NCI-H69 (cell line): ENCODE data around the gene RPS6KA5.
"Not testable (repeated sequence)": the region's sequence is repeated elsewhere in the genome, so short reads cannot be mapped to it uniquely, and the experiment has no call there.

Experiments
- DNase-seq: peaks from one replicate; lab custom pipeline; 2025; lab: John Stamatoyannopoulos, UW

Gene RPS6KA5

DNA sequence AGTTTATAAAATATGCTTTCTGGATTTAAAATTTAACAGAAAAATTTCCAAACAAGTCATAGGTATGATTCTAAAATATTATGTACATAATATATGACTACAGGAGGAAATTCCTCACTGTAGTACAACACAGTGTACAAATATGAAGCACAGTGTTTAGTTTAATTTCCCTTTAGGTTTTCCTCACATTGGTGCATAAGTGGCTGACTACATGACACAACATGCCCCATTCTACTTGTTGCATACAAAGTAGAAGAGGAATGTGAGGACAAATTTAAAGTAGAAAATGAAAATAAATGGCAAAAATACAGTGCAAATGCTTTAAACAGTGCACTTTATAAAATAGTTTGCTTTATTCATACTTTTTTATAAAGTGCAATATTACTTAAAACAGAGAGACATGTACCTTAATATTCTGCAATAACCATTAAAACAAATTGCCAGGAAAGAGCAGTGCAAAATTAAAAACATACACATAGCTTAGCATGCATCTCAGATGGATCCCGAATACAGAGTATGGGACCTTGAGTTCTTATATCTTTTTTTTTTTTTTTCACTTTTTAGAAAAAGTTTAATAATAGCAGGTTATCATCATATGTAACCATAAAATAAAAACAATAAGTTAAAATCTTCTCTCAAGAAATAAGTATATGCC lies 189.4 kb downstream of the RPS6KA5 start:
- DNase-seq, result peak; percentile 36

DNA sequence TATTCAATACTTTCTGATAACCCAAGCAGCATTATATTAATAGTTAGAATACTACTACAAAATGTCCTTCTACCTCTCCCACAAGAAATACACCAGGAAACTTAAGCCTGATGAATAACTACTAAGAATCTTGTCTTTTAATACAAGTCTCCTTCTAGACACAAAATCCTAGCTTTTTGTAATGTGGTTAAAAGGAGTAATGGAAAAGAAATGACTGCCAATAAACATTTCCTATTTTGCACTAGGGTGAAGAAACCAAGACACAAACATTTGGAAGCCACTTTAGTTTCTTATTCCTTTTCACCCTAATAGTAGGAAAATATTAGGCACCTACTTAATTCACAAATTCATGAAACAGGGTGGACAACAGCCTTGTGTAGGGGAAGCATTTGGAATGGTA lies 192.9 kb downstream of the RPS6KA5 start:
- no peak for DNase-seq

DNA sequence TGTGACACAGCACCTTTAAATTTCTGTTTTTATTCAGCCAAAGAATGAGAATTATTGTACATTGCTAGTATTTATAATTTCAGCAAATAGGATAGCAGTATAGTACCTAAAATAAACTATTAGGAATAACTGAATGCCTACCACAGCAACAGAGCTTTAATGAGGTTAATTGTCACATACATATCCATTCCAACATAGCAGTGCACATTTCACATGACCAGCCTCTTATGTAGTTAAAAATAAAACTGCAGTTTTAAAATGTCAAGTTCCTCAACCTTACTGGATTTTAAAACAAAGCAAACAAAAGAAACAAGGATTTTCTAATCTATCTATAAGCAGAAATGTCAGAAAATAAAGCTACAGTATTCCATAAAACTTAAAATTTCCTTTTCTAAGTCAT lies 193.6 kb downstream of the RPS6KA5 start:
- no peak for DNase-seq

DNA sequence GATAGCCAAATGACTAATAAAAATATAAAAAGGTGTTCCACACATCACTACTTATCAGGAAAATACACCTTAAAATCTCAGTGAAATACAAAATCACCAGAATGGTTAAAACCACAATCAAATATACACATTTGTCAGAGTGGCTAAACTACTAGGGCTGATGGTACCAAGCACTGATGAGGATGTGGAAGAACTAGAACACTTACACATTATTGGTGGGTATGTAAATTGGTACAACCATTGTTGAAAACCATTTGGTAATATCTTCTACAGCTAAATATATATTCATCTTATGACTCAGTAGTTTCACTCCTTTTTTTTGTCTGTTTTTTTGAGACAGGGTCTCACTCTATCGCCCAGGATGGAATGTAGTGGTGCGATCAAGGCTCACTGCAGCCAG lies 195.7 kb downstream of the RPS6KA5 start:
- DNase-seq, result no peak

DNA sequence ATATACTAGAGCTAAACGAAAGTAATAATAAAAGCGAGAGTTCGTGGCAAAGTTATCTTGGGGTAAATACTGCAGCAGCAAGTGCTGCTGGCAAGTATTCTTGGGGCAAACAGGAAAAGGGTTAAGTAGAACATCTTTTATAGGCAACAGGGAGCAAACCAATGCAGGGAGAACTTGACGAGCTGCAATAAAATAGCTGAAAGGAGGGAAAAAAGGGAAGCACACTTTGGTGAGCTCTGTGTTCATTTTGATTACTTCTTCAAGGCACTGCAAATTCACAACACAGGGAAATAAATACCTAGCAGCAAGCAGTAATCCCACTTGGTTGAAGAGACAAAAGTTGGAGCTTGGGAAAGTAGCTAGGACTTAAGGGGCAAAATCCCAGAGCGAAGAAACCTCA lies 201.9 kb downstream of the RPS6KA5 start:
- no peak for DNase-seq

DNA sequence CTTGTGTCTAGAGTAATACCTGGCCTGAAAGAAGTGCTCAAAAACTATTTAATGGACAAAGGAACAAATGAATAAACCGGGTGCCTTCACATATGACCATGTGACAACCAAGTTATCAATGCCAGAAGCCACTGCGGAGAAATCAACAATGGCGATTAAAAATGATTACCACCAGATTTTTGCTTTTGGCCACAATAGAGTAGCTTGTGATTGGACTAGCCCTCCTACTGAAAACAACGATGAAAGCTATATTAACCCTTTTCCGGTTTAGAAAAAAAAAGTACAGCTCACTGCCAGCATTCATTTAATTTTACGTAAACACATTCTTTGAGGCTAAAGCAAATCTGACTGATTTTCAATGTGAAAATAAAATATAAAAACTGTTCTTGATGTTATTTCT lies 202.6 kb downstream of the RPS6KA5 start:
- no peak for DNase-seq

DNA sequence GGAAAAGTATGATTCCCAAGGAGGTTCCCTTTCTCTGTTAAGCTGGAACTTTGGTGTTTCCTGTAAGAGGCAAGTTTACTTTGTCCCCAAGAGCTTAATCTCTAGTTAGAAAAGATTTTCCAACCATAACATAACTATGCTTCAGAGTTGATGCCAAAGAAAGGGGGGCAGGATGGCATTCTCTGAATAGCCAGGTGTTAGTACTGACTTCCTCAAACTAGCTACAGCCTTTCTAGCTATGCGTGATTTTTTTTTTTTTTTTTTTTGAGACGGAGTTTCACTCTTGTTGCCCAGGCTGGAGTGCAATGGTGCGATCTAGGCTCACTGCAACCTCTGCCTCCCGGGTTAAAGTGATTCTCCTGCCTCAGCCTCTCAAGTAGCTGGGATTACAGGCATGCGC lies 204.3 kb downstream of the RPS6KA5 start:
- not testable (repeated sequence) for DNase-seq

DNA sequence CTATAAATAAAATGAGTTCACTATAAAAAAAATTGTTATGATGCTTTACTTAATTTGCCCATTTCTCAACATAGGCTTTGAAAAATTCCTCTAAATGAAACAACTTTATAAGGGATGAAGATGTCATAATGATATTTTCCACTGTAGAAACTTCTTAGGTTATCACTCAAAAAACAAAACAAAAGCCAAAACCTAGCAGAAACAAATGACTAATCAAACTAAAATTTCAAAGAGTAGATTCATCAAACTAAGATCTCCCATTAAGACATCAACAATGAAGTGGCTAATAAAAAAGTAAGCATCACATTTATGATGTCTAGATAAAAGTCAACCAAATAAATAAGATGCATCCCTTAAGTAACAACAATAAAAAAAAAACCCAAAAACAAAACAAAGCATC lies 207.3 kb downstream of the RPS6KA5 start:
- no peak for DNase-seq

DNA sequence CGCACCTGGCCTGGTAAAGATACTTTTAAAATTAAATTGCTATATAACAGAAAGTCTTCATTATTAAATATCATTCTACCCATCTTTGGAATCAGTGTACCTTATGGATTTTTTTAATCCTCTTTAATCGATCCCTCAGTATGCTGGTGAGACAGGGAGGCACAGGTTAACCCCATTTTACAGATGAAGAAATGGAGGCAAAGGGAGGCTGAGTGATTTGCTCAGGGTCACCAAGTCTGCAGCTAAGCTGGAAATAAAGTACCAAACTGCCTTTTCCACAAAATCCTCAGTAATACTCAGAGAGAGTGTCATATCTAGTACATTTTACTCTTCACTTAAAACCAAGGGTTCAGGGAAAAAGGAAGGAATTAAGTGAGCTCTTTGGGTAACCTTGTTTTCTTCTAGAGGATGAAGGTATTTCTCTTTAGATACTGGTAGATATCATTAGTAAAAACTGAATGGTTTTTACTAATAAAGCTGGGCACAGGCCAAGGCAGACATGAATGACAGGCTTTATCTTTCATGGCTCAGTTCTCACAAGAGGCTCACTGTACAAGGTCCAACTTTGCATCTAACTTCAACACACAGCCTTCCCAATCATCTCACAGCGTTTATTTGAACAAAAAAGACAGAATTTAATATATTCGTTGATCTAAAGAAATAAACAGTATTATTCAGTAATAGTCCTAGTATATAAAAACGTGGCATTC lies 209.0 kb downstream of the RPS6KA5 start:
- DNase-seq, result no peak

DNA sequence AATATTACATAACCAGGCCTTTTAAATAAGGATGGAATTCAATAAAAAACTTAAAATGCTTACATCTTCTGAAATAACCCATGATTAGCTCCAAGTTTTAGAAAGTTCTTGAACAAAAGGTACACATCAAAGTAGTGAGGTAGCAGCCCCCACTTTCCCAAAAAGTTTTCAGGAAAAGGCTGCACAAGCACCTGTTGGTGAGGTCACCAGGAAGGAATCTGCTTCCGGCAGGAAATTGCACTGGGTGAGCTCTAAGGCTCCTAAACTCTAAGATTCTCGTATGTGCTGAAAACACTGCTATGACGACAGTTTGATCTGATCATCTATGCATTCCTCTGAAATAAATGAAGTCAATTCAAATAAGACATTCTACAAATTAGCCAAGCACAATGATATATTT lies 210.0 kb downstream of the RPS6KA5 start:
- no peak for DNase-seq

DNA sequence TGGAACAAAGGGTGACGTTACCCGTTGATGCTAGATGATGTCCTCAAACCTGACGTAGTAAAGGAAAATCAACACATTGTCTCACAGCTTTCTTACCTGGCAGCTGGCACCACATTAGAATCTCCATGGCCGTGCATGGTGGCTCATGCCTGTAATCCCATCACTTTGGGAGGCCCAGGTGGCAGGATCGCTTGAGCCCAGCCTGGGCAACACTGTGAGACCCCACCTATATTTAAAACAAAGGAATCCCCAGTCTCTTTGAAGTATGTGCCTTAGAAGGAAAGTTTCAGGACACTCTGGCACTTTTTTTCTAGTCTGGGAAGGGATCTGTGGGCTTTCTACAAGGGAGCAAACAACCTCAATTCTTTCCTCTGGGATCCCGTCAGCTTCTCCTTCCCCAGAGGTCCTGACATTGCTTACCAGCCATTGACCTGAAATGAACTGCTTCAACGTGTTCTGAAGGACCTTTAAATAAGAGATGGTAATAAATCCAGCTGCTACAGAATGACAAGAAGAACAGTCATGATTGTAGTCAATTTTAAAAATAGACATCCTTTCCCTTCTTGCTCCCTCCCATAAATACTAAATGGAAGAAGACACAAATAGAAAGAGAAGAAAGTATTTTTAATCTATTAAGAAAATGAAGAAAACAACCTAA lies 210.5 kb downstream of the RPS6KA5 start:
- DNase-seq, result no peak

DNA sequence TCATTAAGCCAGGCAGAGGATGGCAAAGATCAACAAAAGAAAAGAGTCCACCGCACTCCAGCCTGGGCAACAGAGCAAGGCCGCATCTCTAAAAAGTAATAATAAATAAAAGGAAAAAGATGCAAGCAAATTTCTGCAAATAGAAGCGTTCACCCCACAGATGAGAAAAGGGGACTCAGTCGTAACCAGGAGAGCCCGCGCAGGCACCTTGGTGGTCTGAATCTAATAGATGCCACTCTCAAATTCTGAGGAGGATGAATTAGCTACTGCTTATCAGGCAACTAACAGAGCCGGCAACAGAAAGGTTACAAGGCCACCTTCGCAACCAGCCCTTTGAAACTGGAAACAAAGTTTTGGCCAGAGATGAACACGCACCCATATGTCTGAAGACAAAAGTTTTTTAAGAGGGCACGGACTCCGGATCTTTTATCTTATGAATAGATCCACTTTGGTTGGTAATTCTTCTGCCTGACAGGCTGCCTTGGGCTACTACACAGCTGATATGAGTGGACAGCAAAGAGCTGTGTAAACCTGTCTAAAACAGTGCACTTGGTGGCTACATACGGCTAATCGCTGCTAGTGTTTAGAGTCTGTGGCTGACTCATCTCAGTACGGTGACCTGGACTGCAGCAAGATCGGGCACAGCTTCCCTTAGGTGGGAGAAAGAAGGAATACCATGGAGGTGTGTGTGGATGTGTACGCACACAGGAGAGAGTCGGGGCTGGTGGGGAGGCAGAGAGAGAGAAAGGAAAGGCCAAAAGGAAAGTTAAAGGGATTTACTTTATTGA lies 211.3 kb downstream of the RPS6KA5 start:
- no peak for DNase-seq

DNA sequence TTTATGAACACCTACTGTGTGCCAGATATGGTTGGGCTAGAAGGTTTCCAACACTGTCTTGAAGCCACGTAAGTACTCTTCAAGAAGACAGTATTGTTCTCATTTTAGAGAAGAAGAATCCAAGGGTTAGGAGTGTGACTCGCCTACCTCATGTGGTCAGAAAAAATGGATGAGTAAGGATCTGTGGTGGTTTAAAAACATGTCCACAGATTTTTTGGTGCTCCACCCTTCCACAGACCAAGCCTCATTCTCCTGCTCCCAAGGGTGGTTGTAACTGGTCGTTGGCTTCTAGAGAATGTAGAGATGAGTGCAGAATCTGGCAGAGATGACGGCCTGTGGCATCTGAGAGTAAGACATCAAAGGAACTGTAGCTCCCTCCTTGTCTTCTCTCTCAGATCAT lies 213.9 kb downstream of the RPS6KA5 start:
- no peak for DNase-seq

DNA sequence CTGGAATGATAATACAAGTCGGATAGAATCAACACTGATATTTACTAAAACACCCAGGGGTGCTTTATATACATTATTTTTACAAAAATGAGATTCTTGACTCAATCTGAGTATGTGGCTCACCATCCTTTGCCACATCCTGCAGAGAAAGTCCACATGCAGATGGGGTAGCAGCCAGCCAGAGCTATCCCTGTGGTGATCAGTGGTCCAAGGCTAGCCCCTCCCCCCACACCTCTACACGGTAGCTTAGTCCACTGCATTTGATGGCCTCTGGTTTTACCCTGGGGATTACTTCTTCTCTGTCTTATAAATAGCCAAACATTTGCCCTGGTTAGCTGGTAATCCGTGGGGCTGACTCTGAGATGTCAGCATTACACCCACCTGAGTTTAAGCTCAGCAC lies 216.1 kb downstream of the RPS6KA5 start:
- peak; percentile 43 for DNase-seq

DNA sequence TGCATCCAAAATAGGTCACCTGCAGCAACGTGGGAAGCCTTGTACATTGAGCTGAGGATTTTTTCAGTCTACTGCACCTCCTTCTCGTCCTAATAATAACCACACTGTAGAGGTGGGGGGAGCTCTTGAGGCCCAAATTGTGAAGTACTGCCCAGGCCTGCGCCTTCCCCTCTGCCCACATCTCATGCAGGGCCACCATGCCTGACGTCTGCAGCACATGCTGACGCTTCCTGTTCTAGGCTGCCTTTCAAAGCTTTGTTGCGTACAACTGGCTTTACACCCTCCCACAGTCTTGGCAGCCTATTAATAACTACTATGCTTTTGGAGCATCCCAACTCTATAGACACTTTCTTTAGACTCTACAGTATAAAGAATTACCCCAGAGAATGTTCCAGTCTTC lies 217.7 kb downstream of the RPS6KA5 start:
- DNase-seq, result no peak

DNA sequence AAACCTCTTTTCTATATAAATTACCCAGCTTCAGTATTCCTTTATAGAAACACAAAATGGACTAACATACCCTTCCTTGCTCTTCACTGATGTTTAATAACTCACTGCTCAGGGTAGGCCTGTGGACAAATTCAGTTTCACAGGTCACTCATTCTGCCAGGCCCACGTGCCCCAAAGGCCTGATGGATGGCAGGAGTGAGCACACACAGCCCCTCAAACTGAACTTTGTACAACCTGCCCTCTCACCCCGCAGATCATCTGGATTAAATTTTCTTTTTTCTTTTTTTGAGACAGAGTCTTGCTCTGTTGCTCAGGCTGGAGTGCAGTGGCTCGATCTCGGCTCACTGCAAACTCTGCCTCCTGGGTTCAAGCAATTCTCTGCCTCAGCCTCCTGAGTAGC lies 219.8 kb downstream of the RPS6KA5 start:
- DNase-seq, result not testable (repeated sequence)

DNA sequence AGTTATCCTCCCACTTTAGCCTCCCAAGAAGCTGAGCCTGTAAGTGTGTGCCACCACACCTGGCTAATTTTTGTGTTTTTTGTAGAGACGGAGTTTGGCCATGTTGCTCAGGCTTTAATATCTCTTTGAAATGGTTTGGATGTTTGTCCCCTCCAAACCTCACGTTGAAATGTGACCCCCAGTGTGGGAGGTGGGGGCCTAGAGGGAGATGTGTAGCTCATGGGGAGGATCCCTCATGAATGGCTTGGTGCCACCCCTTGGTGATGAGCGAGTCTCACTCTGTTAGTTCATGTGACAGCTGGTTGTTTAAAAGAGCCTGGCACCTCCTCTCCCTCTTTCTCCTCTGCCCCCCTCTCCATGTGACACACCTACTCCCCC lies 220.6 kb downstream of the RPS6KA5 start:
- no peak for DNase-seq

DNA sequence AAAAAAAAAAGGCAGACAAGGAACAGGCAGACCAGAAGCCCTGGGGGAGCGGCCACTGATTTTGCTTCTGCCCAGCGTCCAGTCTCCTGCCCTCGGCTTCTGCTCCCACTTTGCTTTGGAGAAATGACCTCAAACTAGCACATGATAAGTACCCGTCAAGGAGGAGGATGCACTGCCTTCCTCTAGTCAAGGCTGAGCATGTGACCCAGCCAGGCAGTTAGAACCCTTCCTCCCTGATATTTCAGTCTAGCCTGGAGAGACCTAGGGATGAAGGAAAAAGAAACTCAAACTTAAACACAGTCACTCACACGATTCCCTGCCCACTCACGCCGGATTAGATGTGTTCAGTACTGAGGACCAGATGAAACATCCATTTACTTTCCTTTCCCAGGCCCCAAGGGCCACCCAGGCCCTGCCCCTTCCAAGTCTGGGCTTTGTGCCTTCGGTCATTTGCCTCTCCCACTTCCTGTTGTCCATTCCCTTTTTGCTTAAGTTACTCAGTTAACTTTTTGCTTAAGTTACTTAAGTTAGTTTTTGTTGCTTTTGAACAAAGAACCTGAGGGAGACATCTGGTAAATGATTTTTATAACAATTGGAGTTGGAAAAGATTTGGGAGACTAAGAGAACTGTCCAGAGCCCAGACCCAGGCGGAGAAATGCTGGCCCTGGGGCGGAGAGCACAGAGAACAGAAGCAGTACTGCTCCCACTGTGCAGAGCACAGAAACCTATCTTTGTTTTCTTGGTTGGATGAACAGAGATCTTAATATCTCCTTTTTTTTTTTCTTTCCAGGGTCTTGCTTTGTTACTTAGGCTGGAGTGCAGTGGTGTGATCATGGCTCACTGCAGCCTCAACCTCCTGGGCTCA lies 221.2 kb downstream of the RPS6KA5 start:
- DNase-seq, result no peak

DNA sequence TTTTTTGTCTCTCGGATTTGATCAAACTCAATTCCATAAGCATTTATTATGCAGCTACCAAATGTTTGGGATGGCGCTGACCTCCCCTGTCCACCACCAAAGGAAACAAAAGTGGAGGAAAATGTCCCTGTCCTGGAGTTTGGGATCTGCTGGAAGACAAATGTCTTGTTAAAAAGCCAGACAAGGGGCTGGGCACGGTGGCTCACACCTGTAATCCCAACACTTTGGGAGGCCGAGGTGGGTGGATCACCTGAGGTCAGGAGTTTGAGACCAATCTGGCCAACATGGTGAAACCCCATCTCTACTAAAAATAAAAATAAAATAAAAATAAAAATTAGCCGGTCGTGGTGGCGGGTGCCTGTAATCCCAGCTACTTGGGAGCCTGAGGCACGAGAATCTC lies 221.9 kb downstream of the RPS6KA5 start:
- not testable (repeated sequence) for DNase-seq

DNA sequence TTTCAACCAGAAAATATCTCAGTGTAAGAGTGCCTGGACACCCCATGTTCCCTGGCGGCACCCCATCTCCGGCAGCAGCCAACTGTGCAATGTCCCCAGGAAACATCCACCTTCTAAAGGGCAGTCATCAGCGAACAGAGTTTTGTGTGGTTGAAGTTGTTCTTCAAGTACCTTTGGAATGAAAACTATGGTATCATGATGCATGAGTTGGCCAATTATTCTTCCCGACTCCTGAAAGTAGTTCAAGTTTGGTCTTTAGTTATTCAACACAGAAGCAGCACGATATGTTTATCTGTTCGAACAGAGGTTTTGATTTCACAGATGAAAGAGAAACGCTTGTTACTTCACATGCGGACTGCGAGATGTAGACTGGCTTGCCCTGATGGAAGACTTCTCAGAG lies 223.1 kb downstream of the RPS6KA5 start:
- DNase-seq, result no peak

DNA sequence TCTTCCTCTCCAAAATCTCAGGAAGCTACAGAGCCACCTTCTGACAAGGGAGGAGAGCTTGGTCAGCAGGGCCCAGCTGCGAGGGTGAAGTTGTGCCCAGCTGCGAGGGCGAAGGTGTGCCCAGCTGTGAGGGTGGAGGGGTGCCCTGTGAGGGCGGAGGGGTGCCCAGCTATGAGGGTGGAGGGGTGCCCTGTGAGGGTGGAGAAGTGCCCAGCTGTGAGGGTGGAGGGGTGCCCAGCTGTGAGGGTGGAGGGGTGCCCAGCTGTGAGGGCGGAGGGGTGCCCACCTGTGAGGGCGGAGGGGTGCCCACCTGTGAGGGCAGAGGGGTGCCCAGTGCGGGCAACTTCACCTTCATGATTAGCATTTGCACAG lies 223.8 kb downstream of the RPS6KA5 start:
- DNase-seq, result no peak

DNA sequence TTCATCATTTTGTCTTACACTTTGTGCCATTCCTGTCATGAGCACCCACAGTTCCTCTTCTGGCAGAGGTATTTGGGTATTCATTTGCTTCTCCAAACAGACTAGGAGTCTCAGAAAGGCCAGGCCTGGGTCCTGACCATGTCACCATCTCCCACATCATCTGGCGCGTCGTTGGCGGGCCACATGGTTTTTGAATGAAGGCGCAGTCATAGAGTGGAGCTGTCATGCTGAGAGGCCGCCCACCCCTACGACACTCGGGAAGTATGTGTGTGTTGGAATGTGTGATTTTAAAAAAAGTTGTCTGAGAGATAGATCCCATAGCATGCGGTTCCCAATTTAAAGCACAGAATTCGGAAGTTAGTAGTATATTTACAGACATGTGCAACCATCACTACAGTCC lies 228.6 kb downstream of the RPS6KA5 start:
- no peak for DNase-seq
